DOHH2 (cell line): ENCODE results near the gene SLC25A22.
A peak's percentile ranks its signal among the peaks of the same experiment; 100 is the strongest.

Experiments
- H3F3A ChIP-seq: fragments of 200-600 bp; sonication (generic), shearing (Covaris generic); 2 replicates; pipeline ENCODE4 v1.6.0; 2016; ENCODE audit warnings: antibody characterized with exemption, mild to moderate bottlenecking; ENCODE audit not compliant: control insufficient read depth, insufficient read depth
- H3K27ac ChIP-seq: fragments of 200-600 bp; sonication (generic); 2 replicates; pipeline ENCODE4 v1.5.1; 2014; ENCODE audit warnings: low read depth, mild to moderate bottlenecking, low read length, moderate library complexity
- H3K27me3 ChIP-seq: fragments of 200-600 bp; sonication (generic); 2 replicates; pipeline ENCODE4 v1.6.1; 2014; ENCODE audit warnings: mild to moderate bottlenecking, low read length, mixed read lengths; ENCODE audit not compliant: control insufficient read depth
- H3K36me3 ChIP-seq: fragments of 200-600 bp; sonication (generic); 2 replicates; pipeline ENCODE4 v1.6.1; 2014; ENCODE audit warnings: mild to moderate bottlenecking, low read length, moderate library complexity, mixed read lengths; ENCODE audit not compliant: control insufficient read depth
- H3K4me1 ChIP-seq: fragments of 200-600 bp; sonication (generic); 2 replicates; pipeline ENCODE4 v1.6.1; 2014; ENCODE audit warnings: mild to moderate bottlenecking, low read length, mixed read lengths; ENCODE audit not compliant: control insufficient read depth
- H3K4me2 ChIP-seq: fragments of 200-600 bp; sonication (generic); 2 replicates; pipeline ENCODE4 v1.6.0; 2014; ENCODE audit warnings: mild to moderate bottlenecking, low read length, moderate library complexity
- H3K4me3 ChIP-seq: fragments of 200-600 bp; sonication (generic); 2 replicates; pipeline ENCODE4 v1.5.1; 2014; ENCODE audit warnings: mild to moderate bottlenecking, low read length, mixed read lengths
- H3K79me2 ChIP-seq: fragments of 200-600 bp; sonication (generic); 2 replicates; pipeline ENCODE4 v1.6.1; 2014; ENCODE audit warnings: mild to moderate bottlenecking, low read length, mixed read lengths; ENCODE audit not compliant: control insufficient read depth
- H3K9me2 ChIP-seq: fragments of 200-600 bp; sonication (generic); replicated peaks from 2 replicates; pipeline ENCODE4 v1.6.1; 2014; ENCODE audit warnings: mild to moderate bottlenecking, low read length, mixed read lengths; ENCODE audit not compliant: control insufficient read depth
- H3K9me3 ChIP-seq: fragments of 200-600 bp; sonication (generic); 2 replicates; pipeline ENCODE4 v1.6.1; 2014; ENCODE audit warnings: antibody characterized with exemption, low read length, mixed read lengths; ENCODE audit not compliant: control insufficient read depth, insufficient read depth
- H4K20me1 ChIP-seq: fragments of 200-600 bp; sonication (generic); 2 replicates; pipeline ENCODE4 v1.6.0; 2014; ENCODE audit warnings: low read depth, mild to moderate bottlenecking, antibody characterized with exemption, low read length, moderate library complexity; ENCODE audit not compliant: control insufficient read depth, insufficient read depth
- EZH2phosphoT487 ChIP-seq: fragments of 200-600 bp; sonication (generic); IDR thresholded peaks from 2 replicates; pipeline ENCODE4 v1.6.1; 2017; ENCODE audit warnings: borderline replicate concordance, mild to moderate bottlenecking, antibody characterized with exemption, low read length, moderate library complexity, mixed read lengths
- TF ChIP-seq, protein P1 (sequence below): fragments of 200-600 bp; sonication (generic); IDR thresholded peaks from one replicate; pipeline ENCODE4 v1.5.1; 2014; ENCODE audit warnings: antibody characterized with exemption, mild to moderate bottlenecking, low read depth, low read length; ENCODE audit not compliant: poor library complexity, severe bottlenecking

Gene SLC25A22

DNA sequence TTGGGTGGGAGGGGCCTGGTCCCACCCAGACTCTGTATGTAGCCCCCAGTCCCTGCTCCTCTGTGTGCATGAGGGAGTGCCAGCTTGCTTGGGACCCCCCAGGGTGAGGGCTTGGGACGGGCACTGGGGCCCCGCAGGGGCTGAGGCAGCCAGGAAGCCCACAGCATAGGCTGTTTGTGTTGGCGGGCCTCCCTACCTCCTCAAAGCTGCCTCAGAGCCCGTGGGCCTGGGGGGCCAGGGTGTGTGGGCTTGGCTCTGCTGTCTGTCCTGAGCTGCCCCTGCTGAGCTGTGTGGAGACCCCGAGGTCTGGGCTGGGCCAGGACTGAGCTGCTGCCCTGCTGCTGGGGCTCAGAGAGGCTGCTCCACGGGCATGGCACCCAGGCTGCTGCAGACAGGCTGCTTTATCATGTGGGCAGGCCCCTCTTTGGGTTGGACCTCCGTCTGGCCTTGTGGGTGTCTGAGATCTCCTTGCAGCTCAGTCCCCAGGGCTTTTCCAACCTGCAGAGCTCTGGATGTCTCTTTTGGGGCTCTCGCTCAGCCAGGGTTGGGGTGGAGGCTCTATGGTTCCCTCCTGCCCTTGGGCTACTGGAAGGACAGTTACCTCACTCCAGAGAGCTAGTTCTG is 47.9 kb upstream of the SLC25A22 start:
- peaks cover 29% of the 10 kb centered on the region for H3K27me3 ChIP-seq
- H3K36me3 ChIP-seq: peaks cover 7% of the 10 kb centered on the region
- H3K79me2 ChIP-seq: peaks cover 14% of the 10 kb centered on the region
- no peaks in the 10 kb centered on the region for H3K9me3 ChIP-seq
- H3K27ac ChIP-seq: no peak overlapping the region
- TF ChIP-seq, protein P1, sequence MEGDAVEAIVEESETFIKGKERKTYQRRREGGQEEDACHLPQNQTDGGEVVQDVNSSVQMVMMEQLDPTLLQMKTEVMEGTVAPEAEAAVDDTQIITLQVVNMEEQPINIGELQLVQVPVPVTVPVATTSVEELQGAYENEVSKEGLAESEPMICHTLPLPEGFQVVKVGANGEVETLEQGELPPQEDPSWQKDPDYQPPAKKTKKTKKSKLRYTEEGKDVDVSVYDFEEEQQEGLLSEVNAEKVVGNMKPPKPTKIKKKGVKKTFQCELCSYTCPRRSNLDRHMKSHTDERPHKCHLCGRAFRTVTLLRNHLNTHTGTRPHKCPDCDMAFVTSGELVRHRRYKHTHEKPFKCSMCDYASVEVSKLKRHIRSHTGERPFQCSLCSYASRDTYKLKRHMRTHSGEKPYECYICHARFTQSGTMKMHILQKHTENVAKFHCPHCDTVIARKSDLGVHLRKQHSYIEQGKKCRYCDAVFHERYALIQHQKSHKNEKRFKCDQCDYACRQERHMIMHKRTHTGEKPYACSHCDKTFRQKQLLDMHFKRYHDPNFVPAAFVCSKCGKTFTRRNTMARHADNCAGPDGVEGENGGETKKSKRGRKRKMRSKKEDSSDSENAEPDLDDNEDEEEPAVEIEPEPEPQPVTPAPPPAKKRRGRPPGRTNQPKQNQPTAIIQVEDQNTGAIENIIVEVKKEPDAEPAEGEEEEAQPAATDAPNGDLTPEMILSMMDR: no peak
- TF ChIP-seq EZH2phosphoT487: no peak
- no peak overlapping the region for H3K4me3 ChIP-seq
- peaks cover 38% of the 10 kb centered on the region for H3K4me1 ChIP-seq
- H3F3A ChIP-seq: no peaks in the 10 kb centered on the region
- peaks cover 8% of the 10 kb centered on the region for H4K20me1 ChIP-seq
- H3K4me2 ChIP-seq: no peak overlapping the region
- H3K9me2 ChIP-seq: no peaks in the 10 kb centered on the region

DNA sequence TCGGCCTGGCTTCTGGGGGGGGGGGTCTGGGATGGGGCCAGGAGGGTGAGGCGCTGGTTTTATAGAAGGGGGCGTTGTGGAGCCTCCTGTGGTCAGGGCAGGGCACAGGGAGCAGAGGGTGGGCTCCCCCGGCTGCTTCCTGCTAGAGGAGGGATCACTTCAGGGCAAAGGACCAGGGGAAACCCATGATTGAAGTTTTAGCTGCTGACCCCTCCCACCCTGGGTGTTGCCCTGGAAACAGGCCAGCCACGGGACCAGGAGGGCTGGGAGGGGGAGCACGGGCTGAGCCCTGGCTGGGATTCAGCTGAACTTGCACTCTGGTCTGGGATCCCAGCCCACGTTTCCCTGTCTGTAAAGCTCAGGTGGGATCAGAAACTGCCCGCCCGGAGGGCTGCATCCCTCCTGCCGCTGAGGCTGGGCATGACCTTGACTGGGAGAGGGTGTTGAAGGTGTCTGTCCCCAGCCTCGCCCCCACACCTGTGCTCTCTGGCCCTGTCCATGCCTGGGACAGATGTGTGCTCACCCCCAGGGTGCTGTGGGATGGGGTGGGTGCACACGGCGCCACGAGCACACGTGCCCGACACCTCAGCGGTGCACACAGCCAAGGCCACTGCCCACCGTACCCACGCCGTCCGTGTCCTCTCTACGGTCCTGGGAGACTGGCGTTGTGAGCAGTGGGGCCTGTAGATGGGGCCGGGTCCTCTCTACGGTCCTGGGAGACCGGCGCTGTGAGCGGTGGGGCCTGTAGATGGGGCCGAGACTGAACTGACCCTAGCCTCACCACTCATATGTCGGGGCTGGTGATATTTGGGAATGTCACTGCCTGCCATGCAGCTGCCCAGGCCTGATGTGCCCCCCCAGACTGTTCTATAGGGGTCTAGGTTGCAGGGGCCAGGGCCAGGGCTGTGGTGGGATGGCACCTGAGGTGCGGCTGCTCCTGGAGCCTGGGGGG is 46.9 kb upstream of the SLC25A22 start:
- Histone ChIP-seq H3K4me1 (peaks cover 42% of the 10 kb centered on the region), H3F3A (no peaks in the 10 kb centered on the region), H3K79me2 (peaks cover 24% of the 10 kb centered on the region), H3K27ac (no peak overlapping the region), H3K27me3 (peaks cover 26% of the 10 kb centered on the region), H3K36me3 (peaks cover 17% of the 10 kb centered on the region), H3K9me3 (no peaks in the 10 kb centered on the region), H3K9me2 (no peaks in the 10 kb centered on the region), H3K4me2 (peak overlapping the region; percentile 90; the same call in 1 of the 2 replicates), H3K4me3 (no peak overlapping the region), H4K20me1 (peaks cover 14% of the 10 kb centered on the region)
- TF ChIP-seq, protein P1: no peak
- no peak for TF ChIP-seq EZH2phosphoT487

DNA sequence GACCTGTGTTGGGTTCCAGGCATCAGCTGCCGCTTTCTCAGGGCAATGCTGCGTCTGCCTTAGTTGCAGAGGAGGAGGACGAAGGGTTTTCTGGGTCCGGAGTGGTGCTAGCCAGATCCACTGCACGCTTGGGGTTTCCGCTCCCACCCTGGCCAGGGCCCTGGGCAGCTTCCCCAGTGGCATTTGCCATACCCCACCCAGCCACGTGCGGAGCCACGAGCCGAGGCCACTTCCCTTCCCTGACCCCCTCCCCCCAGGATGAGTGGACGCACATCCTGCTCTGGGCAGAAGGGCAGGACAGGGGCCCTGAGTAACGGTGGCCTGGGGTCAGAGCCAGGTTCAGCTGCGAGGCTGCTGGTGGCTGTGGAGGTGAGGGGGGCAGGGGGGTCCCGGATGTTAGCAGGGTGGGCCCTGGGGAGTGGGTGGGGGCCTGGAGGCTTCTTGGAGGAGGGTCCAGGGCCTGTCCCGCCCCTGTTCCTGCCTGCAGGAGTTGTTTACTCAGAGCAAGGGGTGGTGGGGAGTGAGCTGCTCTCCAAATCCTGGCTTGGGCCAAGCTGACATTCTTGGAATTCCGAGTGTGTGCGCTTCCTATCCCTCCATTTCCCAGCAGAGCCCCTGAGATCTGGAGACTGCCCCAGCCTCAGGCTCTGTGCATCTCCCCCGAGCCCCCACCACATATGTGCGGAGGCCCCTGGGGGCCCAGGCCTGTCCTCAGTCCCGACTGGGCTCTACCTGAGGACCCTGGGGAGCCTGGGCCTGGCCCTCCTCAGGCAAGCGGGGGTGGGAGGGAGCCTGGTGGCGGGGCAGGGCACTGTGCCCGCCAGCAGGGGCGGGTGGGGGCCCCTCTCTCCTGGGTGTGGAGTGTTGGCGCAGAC is 46.0 kb upstream of the SLC25A22 start:
- H3K9me2 ChIP-seq: no peaks in the 10 kb centered on the region
- peaks cover 25% of the 10 kb centered on the region for H3K79me2 ChIP-seq
- H3K4me2 ChIP-seq: peak overlapping the region; percentile 90
- no peaks in the 10 kb centered on the region for H3K9me3 ChIP-seq
- TF ChIP-seq, protein P1: no peak
- TF ChIP-seq EZH2phosphoT487: no peak
- H3K4me3 ChIP-seq: peak overlapping the region; percentile 92
- peaks cover 14% of the 10 kb centered on the region for H4K20me1 ChIP-seq
- peaks cover 22% of the 10 kb centered on the region for H3K27me3 ChIP-seq
- H3K27ac ChIP-seq: no peak overlapping the region
- H3K36me3 ChIP-seq: peaks cover 26% of the 10 kb centered on the region
- peaks cover 38% of the 10 kb centered on the region for H3K4me1 ChIP-seq
- H3F3A ChIP-seq: no peaks in the 10 kb centered on the region
